ENCODE measurements around the gene TLE5.

DNA sequence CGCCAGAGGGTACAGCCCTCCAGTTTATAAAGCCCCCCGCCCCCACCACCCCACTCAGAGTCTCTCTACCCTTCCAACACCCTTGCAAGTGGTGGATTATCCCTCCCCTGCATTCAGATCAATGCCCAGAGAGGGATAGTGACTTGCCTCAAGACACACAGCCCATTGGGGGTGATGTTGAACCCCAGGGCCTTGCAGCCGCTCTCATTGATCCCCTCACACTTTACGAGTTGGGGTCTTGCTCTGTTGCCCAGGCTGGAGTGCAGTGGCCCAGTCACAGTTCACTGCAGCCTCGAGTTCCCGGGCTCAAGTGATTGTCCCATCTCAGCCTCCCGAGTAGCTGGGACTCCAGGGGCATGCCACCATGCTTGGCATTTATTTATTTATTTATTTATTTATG, 44.4 kb downstream of the TLE5 start:
- TF ChIP-seq, protein P1, sequence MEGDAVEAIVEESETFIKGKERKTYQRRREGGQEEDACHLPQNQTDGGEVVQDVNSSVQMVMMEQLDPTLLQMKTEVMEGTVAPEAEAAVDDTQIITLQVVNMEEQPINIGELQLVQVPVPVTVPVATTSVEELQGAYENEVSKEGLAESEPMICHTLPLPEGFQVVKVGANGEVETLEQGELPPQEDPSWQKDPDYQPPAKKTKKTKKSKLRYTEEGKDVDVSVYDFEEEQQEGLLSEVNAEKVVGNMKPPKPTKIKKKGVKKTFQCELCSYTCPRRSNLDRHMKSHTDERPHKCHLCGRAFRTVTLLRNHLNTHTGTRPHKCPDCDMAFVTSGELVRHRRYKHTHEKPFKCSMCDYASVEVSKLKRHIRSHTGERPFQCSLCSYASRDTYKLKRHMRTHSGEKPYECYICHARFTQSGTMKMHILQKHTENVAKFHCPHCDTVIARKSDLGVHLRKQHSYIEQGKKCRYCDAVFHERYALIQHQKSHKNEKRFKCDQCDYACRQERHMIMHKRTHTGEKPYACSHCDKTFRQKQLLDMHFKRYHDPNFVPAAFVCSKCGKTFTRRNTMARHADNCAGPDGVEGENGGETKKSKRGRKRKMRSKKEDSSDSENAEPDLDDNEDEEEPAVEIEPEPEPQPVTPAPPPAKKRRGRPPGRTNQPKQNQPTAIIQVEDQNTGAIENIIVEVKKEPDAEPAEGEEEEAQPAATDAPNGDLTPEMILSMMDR (IDR thresholded peaks at IDR 0.05) = no peak
- no peak for TF ChIP-seq EP300 (IDR thresholded peaks at IDR 0.05)

Data from sigmoid colon (tissue), 4 donors.